Spleen (tissue), 11 donors: Measurements from ENCODE around the gene ADCK2. TPM values are rescaled to one million over a fixed set of nuclear protein-coding genes. Genes with fewer than 3 reads are reported as not detected.
"Not testable (repeated sequence)": the region's sequence is repeated elsewhere in the genome, so short reads cannot be mapped to it uniquely, and the experiment has no call there.

Experiments used
- DNase-seq: peaks from one replicate; pipeline ENCODE4 v3.0.0-alpha.2; 2020
- H3K27ac ChIP-seq, 8 donors: fragments of 200-600 bp; sonication (generic) in 7 of 8; 1 replicate in 4 of 8; 2 replicates in 4 of 8; pipeline versions ENCODE4 v1.5.0 to v1.8.0; 2016 to 2021; ENCODE audit warnings: inconsistent platforms in 4 of 8, mild to moderate bottlenecking in 4 of 8, moderate library complexity in 1 of 8
- H3K27me3 ChIP-seq, 7 donors: fragments of 200-600 bp; sonication (generic) in 6 of 7; replicated peaks in 1 of 7; 1 replicate in 4 of 7; 2 replicates in 3 of 7; pipeline versions ENCODE4 v1.5.0 to v1.8.0; 2016 to 2021; ENCODE audit warnings: inconsistent platforms in 3 of 7, mild to moderate bottlenecking in 1 of 7
- H3K36me3 ChIP-seq, 6 donors: fragments of 200-600 bp; sonication (generic) in 5 of 6; 1 replicate in 4 of 6; 2 replicates in 2 of 6; pipeline versions ENCODE4 v1.5.0 to v1.8.0; 2016 to 2021; ENCODE audit warnings: inconsistent platforms in 2 of 6
- H3K4me1 ChIP-seq, 6 donors: fragments of 200-600 bp; sonication (generic) in 5 of 6; 1 replicate in 3 of 6; 2 replicates in 3 of 6; pipeline versions ENCODE4 v1.5.0 to v1.8.0; 2016 to 2021; ENCODE audit warnings: inconsistent platforms in 3 of 6
- H3K4me3 ChIP-seq, 8 donors: fragments of 200-600 bp; sonication (generic) in 7 of 8; 1 replicate in 4 of 8; 2 replicates in 4 of 8; pipeline versions ENCODE4 v1.5.0 to v1.8.0; 2016 to 2021; ENCODE audit warnings: inconsistent platforms in 4 of 8, mild to moderate bottlenecking in 4 of 8, moderate library complexity in 2 of 8
- H3K9me3 ChIP-seq, 8 donors: fragments of 200-600 bp; sonication (generic) in 7 of 8; 1 replicate in 4 of 8; 2 replicates in 4 of 8; pipeline versions ENCODE4 v1.5.0 to v1.8.0; 2016 to 2021; ENCODE audit warnings: inconsistent platforms in 4 of 8
- POLR2A ChIP-seq, 3 donors: fragments of 450-650 bp; IDR thresholded peaks; one replicate each; pipeline ENCODE4 v1.5.1; 2017; ENCODE audit warnings: antibody characterized with exemption in 3 of 3, mild to moderate bottlenecking in 1 of 3
- POLR2AphosphoS5 ChIP-seq, 3 donors: sonication (generic); formaldehyde crosslinking; IDR thresholded peaks; one replicate each; pipeline ENCODE4 v1.5.1; 2017; ENCODE audit warnings: antibody characterized with exemption in 3 of 3
- WGBS, 5 donors: extraction: QIAGEN DNeasy Blood & Tissue Kit in 3 of 5; methylation state at CpG; one replicate each; pipeline versions ENCODE4 v1.1.5 to v1.1.7; 2013 to 2018; 5-methylcytosine and 5-hydroxymethylcytosine counted together
- intact Hi-C: fragments of 100-400 bp; cut with DNase I; formaldehyde crosslinking; loops from one replicate; pipeline ENCODE4 v1.15.0; 2023; ENCODE audit warnings: low total_unique reads
- polyA plus RNA-seq, 3 donors: library from polyadenylated mRNA; stranded (reverse); fragments of 200-250 nt; gene quantifications; one replicate each; pipeline ENCODE4 v1.2.1, GENCODE V29; 2013
- total RNA-seq, 7 donors: library from RNA; depleted of rRNA in 3 of 7; stranded (reverse); fragments of >200 nt in 3 of 7; fragmentation: NEBNext Ultra II Directional in 4 of 7; extraction: Animal tissue kit (Norgen Biotek cat#: 25700) in 4 of 7; gene quantifications; one replicate each; pipeline versions ENCODE4 v1.1.0 to v1.2.1, GENCODE V29; 2016 to 2021
- TF ChIP-seq, protein P1 (sequence below), 11 experiments: fragments of 200-600 bp in 7 of 11; fragments of 450-650 bp in 4 of 11; sonication (generic) in 4 of 11; IDR thresholded peaks in 8 of 11; conservative IDR thresholded peaks in 3 of 11; 1 replicate in 7 of 11; 2 replicates in 4 of 11; pipeline versions ENCODE4 v1.4.0 to v1.8.0; 2016 to 2021; ENCODE audit warnings: antibody characterized with exemption in 11 of 11, inconsistent platforms in 4 of 11, mild to moderate bottlenecking in 1 of 11
- donor health status: healthy with polysubstance abuse.
- donor health status: DM: no; HTN: no; CAD: no; lungs with moderate emphysema.
- donor health status: DM: no; HTN: no; CAD: no.
- donor health status: Bipolar disorder and iron deficiency.
- donor health status: healthy.
- donor health status: DM: no; HTN: no; CAD: no.
- donor health status: DM: yes; HTN: yes; CAD: no.

The ADCK2 gene
- total and polyA plus RNA-seq, 10 donors: 10.6 to 25.2 (median 18.5) TPM

GRCh38 chr7:140734096-140734495 is 61.4 kb downstream of the ADCK2 start:
- H3K4me1 ChIP-seq: no peaks in the 10 kb centered on the region
- H3K27me3 ChIP-seq: no peaks in the 10 kb centered on the region
- intact Hi-C loops: no loop called here
- H3K9me3 ChIP-seq: no peaks in the 10 kb centered on the region
- no peak for TF ChIP-seq POLR2A (IDR thresholded peaks at IDR 0.05)
- TF ChIP-seq POLR2AphosphoS5 (IDR thresholded peaks at IDR 0.05): no peak
- TF ChIP-seq, protein P1, sequence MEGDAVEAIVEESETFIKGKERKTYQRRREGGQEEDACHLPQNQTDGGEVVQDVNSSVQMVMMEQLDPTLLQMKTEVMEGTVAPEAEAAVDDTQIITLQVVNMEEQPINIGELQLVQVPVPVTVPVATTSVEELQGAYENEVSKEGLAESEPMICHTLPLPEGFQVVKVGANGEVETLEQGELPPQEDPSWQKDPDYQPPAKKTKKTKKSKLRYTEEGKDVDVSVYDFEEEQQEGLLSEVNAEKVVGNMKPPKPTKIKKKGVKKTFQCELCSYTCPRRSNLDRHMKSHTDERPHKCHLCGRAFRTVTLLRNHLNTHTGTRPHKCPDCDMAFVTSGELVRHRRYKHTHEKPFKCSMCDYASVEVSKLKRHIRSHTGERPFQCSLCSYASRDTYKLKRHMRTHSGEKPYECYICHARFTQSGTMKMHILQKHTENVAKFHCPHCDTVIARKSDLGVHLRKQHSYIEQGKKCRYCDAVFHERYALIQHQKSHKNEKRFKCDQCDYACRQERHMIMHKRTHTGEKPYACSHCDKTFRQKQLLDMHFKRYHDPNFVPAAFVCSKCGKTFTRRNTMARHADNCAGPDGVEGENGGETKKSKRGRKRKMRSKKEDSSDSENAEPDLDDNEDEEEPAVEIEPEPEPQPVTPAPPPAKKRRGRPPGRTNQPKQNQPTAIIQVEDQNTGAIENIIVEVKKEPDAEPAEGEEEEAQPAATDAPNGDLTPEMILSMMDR (IDR thresholded peaks at IDR 0.05 in 8 of 11, conservative IDR thresholded peaks at IDR 0.05 in 3 of 11): no peak
- H3K4me3 ChIP-seq: no peak overlapping the region
- DNase-seq: no peak
- H3K27ac ChIP-seq: no peak overlapping the region
- H3K36me3 ChIP-seq: peaks cover 0 to 79% (median 23%) of the 10 kb centered on the region in 6 donors
- 76 to 88% (median 88%) methylated on average over 2 of the region's 2 CpGs for WGBS, 5 donors

GRCh38 chr7:140734729-140735128 is 62.0 kb downstream of the ADCK2 start:
- H3K27ac ChIP-seq: no peak overlapping the region
- H3K9me3 ChIP-seq: no peaks in the 10 kb centered on the region
- intact Hi-C loops: no loop called here
- TF ChIP-seq, protein P1 (IDR thresholded peaks at IDR 0.05 in 8 of 11, conservative IDR thresholded peaks at IDR 0.05 in 3 of 11): no peak
- TF ChIP-seq POLR2AphosphoS5 (IDR thresholded peaks at IDR 0.05) (no peak), POLR2A (IDR thresholded peaks at IDR 0.05) (no peak)
- H3K27me3 ChIP-seq: no peaks in the 10 kb centered on the region
- DNase-seq: no peak
- H3K4me3 ChIP-seq: no peak overlapping the region
- 97 to 100% (median 98%) methylated on average over 2 of the region's 2 CpGs for WGBS, 5 donors
- no peaks in the 10 kb centered on the region for H3K4me1 ChIP-seq
- peaks cover 0 to 80% (median 26%) of the 10 kb centered on the region in 6 donors for H3K36me3 ChIP-seq

GRCh38 chr7:140738280-140738679 is 65.5 kb downstream of the ADCK2 start:
- no peaks in the 10 kb centered on the region for H3K27me3 ChIP-seq
- H3K36me3 ChIP-seq: peaks cover 0 to 78% (median 29%) of the 10 kb centered on the region in 6 donors
- no peak overlapping the region for H3K4me3 ChIP-seq
- intact Hi-C loops: no loop called here
- DNase-seq: no peak
- H3K27ac ChIP-seq: no peak overlapping the region
- TF ChIP-seq POLR2AphosphoS5 (IDR thresholded peaks at IDR 0.05) (no peak), POLR2A (IDR thresholded peaks at IDR 0.05) (no peak)
- TF ChIP-seq, protein P1 (IDR thresholded peaks at IDR 0.05 in 8 of 11, conservative IDR thresholded peaks at IDR 0.05 in 3 of 11): no peak
- H3K4me1 ChIP-seq: no peaks in the 10 kb centered on the region
- H3K9me3 ChIP-seq: no peaks in the 10 kb centered on the region

DNA sequence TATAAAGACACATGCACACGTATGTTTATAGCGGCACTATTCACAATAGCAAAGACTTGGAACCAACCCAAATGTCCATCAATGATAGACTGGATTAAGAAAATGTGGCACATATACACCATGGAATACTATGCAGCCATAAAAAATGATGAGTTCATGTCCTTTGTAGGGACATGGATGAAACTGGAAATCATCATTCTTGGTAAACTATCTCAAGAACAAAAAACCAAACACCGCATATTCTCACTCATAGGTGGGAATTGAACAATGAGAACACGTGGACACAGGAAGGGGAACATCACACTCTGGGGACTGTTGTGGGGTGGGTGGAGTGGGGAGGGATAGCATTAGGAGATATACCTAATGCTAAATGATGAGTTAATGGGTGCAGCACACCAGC is 70.5 kb downstream of the ADCK2 start:
- H3K27me3 ChIP-seq, DNase-seq, H3K4me3 ChIP-seq, H3K9me3 ChIP-seq, H3K27ac ChIP-seq, intact Hi-C loops: not testable (repeated sequence)
- Histone ChIP-seq H3K4me1 (peaks cover 0 to 12% (median 3%) of the 10 kb centered on the region in 6 donors), H3K36me3 (peaks cover 0 to 66% (median 20%) of the 10 kb centered on the region in 6 donors)
- 88 to 100% (median 100%) methylated on average over 2 of the region's 4 CpGs for WGBS, 5 donors

DNA sequence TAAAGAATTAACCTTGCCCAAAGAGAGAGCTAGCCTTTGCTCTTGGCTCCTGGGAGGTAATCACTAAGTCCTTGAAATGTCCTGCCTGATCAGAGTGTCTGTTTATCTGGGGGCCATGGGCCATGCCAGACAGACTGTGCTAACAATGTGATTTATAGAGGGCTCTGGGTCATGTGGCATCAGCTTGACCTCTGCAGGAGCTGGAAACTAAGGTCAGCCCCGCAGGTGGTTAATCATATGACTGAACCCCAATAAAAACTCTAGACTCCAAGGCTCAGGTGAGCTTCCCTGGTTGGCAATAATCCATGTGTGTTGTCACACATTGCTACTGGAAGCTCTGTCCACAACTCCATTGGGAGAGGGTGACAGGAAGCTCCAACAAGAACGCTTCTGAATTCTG is 71.3 kb downstream of the ADCK2 start:
- no peak for DNase-seq
- WGBS, 5 donors: 84 to 90% (median 89%) methylated on average over 2 of the region's 2 CpGs

More for the DNA sequence above, 71.3 kb downstream of the ADCK2 start:
- no peak overlapping the region for H3K27ac ChIP-seq
- intact Hi-C loops: no loop called here
- H3K27me3 ChIP-seq: no peaks in the 10 kb centered on the region
- peaks cover 0 to 66% (median 16%) of the 10 kb centered on the region in 6 donors for H3K36me3 ChIP-seq
- H3K4me3 ChIP-seq: no peak overlapping the region
- H3K4me1 ChIP-seq: peaks cover 0 to 12% (median 3%) of the 10 kb centered on the region in 6 donors
- no peaks in the 10 kb centered on the region for H3K9me3 ChIP-seq
- TF ChIP-seq POLR2AphosphoS5 (IDR thresholded peaks at IDR 0.05) (no peak), POLR2A (IDR thresholded peaks at IDR 0.05) (no peak)
- TF ChIP-seq, protein P1 (IDR thresholded peaks at IDR 0.05 in 8 of 11, conservative IDR thresholded peaks at IDR 0.05 in 3 of 11): no peak
